NCI-H1092 treated with DMSO at 0.1 percent for 48 hours (cell line): ENCODE data around the gene SOX5.
"Not testable (repeated sequence)": the region's sequence is repeated elsewhere in the genome, so short reads cannot be mapped to it uniquely, and the experiment has no call there.

Experiments used
- DNase-seq: peaks from one replicate; lab custom pipeline; 2025; lab: John Stamatoyannopoulos, UW

SOX5 gene

DNA sequence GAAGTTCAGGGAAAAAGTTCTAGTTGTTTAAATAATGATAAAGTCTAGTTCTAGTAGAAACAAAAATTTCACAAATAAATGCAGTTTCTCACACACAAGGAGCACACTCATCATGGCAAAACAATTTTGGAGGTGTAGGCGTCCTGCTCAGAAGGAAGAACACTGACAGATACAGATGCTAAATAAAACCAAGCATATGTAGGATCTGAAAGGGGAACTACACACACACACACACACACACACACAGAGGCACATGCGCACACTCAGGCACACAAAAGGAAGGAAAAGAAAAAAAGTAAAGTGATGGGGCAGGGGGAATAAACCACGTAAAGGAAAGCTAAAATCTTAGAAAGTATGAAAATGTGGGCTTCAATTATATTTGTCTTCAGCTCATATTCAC is 117.7 kb downstream of the SOX5 start:
- DNase-seq, result no peak

DNA sequence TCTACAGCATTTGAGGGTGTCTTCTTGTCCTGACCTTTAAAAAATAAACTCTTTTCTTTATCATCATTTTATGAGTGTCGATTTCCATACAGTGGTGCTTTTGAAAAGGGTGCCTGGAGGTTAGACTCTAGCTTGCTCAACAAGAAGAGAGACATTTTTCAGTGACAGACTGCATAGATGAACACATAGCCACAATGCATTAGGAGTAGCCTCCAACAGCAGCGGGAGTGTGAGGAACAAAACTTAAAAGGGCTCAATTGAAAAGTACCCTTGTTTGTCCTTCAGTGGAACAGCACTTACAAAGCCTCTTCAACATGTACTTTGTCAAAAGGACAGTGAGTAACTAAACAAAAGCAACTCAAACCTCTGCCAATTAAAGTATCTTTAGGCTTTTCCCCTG is 119.3 kb downstream of the SOX5 start:
- DNase-seq, result no peak

DNA sequence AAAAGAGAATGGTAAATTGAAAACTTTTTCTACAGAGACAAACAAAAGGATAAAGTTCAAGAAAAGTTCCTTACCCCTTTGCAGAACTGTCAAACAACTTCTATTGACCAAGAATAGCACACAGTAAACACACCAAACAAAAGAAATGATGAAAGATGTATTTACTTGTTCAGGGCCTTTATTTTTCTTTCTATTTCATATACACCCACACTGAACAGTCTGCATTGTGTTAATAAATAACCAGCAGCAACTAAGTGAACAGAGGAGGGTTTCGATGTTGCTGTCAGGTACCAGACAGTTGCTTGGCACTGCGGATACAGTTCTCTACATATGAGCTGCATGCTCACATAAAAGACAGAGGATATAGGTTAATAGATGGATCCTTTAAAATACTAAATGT is 122.1 kb downstream of the SOX5 start:
- no peak for DNase-seq

DNA sequence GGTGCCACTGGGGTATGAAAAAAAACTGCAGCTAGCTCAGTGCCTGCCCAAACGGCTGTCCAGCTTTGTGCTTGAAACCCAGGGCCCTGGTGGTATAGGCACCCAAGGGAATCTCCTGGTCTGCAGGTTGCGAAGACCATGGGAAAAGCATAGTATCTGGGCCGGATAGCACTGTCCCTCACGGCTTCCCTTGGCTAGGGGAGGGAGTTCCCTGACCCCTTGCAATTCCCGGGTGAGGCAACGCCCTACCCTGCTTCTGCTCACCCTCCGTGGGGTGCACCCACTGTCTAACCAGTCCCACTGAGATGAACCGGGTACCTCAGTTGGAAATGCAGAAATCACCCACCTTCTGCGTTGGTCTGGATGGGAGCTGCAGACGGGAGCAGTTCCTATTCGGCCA is 124.3 kb downstream of the SOX5 start:
- not testable (repeated sequence) for DNase-seq

DNA sequence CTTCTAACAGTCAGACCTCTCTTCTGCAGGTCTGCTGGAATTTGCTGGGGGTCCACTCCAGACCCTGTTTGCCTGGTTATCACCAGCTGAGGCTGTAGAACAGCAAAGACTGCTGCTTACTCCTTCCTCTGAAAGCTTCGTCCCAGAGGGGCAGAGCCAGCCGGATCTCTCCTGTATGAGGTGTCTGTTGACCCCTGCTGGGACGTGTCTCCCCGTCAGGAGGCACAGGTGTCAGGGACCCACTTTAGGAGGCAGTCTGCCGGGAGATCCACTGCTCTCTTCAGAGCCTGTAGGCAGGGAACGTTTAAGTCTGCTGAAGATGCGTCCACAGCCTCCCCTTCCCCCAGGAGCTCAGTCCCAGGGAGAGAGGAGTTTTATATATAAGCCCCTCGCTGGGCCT is 125.1 kb downstream of the SOX5 start:
- DNase-seq, result no peak

DNA sequence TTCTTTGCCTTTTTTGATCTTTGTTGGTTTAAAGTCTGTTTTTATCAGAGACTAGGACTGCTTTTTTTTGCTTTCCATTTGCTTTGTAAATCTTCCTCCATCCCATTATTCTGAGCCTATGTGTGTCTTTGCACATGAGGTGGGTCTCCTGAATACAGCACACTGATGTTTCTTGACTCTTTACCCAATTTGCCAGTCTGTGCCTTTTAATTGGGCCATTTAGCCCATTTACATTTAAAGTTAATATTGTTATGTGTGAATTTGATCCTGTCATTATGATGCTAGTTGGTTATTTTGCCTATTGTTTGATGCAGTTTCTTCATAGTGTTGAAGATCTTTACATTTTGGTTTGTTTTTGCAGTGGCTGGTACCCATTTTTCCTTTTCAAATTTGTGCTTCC is 126.6 kb downstream of the SOX5 start:
- not testable (repeated sequence) for DNase-seq

DNA sequence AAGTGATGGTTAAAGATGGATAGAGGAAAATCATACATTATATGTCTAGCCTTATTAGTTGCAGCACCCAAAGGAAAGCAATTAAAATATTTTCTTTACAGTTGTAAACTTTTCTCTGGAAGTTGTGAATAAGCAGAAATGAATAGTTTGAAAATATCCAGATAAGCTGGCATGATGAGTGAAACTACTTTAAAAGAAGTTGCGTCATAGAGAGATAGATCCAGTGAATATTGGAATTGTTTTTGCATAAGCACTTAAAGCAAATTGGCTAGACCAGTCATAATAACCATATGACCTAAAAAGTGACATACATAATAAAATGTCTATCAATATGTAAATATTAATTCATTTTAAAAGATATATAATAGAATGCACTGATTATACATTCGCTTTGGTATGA is 132.1 kb downstream of the SOX5 start:
- DNase-seq, result no peak

DNA sequence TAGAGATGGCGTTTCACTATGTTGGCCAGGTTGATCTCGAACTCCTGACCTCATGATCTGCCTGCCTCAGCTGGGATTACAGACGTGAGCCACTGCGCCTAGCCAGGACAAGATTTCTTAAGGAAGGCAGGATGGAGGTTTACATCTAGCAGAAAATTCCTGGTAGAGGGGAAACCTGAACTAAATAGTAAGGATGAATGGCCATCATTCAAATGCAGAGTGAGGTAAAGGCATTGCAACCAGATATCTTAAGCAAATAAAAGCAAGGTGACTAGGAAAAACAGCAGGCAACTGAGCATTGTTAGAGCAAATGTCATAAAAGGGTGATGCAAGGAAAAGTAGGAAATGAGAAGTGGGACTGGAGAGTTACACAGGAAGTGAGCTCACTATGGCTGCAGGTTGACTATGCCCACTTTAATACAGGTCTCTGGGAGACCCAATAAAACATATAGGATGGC is 133.0 kb downstream of the SOX5 start:
- DNase-seq, result no peak

DNA sequence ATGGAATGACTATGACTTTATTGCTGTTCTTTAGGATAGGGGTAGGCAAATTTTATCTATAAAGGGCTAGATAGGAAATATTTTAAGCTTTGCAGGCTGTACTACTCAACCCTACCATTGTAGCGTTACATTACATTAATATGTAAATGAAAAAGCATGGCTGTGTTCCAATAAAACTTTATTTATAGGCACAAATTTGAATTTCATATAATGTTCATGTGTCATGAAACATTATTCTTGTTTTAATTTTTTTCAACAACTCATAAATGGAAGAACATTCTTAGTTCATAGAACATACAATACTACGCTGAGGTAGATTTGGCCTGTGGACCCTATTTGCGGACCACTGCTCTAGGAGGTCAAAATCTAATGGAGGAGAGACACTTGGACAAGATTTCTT is 133.7 kb downstream of the SOX5 start:
- DNase-seq, result no peak

DNA sequence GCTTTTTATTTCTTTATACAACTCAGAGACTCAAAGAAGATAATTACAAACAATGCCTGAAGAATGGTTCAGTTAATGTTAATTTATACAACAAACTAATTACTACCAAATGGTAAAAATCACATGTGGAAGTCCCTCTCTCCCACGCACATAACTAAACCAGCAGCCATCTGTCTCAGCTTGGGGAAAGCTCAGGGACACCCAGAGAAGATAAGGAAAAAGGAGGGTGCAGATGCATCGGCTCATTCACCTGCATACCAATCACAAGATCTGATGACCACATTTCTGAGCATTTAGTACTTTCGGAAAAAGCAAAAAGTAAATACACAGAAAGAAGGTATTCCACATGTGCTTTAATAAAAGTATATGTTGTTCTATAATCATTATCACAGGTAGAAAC is 136.3 kb downstream of the SOX5 start:
- no peak for DNase-seq

DNA sequence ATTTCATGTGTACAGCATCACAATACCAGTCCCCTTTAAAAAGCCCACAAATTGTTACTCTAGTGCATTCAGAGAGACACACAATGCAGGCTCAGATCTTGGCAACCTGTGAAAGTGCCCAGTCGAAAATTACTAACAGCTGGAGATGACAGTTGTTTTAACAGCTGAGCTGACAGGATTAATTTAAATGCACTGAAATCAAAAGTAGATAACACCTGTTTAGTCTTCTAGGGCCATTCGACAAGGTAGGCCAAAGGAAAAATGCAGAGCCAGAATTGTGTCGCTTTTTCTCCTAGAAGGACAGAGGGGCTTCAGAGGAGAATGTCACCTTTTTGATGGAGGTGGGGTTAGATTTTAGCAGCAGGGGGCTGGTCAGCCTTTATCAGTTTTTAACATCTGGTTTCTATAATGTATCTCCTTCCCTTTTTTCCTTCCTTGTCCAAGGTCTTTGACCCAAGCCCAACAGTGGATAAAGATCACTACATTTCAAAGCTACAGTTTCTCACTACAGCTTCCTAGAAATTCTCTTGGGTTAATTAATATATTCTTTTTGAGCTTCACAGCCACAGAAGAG is 139.1 kb downstream of the SOX5 start:
- peak; percentile 71 for DNase-seq

DNA sequence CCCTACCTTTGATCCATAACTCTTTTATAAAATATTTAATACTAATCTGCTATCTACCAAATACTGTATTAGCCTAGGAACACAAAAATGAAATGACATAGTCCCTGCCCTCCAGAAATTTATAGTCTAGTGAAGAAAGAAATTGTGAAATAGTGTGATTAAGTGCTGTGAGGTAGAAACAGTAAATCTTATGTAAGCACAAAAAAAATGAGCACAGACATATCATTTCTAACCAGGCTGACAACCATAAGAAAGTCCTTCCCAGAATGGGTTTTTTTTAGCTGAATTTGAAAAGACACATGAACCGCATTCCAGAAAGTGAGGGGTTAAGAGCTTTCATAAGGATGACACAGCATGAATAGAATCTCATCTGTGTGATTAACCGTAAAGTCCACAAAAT is 145.9 kb downstream of the SOX5 start:
- no peak for DNase-seq

DNA sequence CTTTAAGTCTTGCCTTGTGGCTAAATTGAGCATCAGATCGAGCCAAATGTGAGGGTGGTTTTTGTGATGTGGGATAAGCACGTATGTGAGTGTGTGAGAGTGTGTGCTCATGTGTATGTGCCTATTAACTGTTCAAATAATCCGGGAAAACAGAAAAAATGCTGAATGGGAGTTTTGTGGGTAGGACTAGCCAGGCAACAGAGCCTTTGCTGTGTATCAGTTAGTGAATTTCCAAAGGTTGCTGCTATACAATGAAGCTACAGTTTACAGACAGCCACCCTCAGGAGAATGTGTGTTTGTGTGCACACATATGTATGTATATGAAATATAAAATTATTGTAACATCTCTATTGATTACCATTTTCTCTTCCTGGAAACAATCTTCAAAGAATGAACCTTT is 154.0 kb downstream of the SOX5 start:
- no peak for DNase-seq

DNA sequence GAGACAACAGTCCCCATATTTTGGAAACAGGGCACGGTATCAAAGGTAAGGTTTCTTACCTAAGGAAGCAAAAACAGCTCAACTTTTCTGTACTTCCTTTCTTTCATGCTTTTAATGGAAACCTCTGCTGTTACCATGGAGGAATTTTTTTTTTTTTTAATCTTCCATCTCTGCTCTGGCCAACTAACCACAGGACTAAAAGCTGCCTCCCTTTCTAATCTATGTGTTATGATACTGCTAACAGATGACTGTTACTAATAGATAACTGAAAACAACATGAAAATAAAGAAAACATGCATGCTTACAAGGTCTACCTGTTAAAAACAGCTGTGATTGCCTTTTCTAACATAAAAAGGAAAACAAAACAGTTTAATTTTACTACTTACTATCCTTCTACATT is 168.4 kb downstream of the SOX5 start:
- DNase-seq, result no peak

DNA sequence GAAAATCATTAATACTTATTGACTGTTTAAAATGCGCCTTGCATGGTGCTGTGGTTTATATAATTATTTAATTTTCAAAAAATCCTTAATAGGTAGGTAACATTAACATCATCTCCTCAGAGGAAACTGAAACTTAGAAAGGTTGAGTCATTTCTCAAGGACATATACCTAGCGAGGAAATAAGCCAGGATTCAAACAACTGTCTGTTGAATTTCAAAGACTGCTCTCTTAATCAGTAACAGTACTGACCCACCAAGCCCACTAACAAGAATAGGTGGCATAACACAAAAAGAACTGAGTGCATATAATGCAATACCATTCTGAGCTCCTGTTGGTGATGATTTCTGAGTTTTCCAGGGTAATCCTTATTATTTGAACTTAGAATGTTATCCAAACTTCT is 174.3 kb downstream of the SOX5 start:
- DNase-seq, result no peak

DNA sequence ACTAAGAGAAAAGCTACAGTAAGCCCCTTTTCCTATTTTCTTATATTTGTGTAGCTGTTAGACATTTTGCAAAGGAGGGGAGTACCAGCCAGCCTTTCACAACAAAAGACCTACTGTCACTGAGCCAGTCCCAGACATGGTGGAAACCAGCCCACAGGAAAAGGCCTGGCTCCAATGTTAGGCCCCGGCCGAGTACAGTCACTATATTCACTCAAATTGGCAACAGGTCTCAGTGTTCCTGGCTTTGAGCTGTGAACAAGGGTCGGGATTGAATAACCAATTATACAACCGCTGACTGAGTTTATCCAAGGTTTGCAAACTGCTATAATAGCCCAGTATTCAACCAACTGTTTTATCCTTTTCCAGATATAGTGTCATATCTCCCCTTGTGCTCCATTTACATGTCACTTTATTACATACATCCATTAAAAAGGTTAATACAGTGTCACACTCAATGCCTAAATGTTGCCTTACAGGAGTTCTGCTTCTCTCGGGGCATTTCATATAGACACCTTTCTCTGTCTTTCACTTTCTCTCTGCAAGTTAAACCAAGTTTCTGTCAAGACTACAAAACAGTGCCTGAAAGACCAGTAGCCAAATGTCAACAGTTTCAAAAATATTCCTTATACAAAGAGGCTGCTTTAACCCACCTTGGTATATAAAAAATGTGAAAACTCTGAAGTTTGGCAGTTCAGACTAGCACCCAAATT is 178.1 kb downstream of the SOX5 start:
- DNase-seq, result no peak

DNA sequence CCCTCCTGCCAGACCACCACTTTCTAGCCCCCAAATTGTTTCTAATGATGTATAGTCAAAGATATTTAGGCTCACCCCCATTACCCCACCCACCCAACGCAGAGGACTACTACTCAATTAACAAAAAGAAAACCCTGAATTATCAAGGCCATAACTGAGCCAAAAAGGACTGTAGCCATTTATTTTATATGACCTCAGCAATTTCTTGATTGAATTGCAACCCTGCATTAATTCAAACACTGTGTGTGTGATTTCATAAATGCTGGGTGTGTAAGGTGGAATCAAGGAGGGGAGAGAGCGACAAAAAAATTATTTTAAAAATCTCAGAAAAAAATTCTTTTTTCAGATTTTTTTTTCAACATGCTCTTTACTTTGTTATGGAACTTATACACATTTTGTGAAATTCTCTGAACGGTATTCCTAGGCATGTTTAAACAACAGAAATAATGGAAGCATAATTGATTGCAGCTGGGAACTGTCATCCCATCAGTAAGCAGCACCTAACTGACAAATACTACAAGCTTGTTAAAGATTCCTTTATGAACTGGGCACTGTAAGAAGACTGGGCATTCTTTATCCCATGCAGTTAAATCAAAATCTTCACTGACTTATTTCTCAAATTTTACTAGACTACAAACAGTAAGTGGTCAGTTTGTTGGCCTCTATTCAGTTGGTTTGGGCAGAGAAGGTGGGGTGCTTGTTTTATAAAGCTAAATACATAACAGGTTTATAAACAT is 179.1 kb downstream of the SOX5 start:
- DNase-seq, result no peak

DNA sequence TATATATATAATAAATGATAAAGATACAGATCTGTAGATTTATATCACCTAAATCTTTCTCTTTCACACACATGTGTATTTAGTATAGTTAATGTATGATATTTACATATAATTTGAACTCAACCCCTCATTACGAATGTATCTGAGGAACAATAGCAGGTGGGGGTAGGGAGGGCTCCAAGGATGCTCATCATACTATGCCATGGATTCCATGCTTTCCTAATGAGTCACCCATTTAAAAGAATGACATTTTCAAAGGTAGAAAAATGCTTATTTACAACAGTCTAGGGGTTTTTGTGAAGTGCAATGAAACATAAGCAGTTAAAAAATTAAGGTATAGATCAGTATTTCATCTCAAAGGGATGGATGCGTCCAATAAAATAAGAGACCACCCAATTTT is 181.6 kb downstream of the SOX5 start:
- no peak for DNase-seq

DNA sequence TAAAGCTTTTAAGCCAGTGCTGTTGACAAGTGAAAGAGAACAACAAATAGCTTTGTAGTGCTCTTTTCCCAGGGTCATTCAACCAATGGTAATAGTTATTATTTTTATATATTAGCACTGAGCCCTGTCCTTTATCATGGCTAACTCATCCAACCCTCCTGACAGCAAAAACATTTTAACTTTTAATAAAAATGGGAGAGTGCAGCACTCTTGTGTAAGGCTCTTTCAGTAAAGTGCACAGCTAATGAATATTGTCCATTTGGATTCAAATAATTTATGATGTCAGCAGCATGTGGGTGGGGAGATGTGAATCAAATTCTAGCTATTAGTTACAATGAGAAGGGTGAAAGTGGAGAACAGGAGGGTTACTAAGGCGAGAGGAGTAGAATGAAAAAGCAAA is 185.7 kb downstream of the SOX5 start:
- DNase-seq, result no peak

DNA sequence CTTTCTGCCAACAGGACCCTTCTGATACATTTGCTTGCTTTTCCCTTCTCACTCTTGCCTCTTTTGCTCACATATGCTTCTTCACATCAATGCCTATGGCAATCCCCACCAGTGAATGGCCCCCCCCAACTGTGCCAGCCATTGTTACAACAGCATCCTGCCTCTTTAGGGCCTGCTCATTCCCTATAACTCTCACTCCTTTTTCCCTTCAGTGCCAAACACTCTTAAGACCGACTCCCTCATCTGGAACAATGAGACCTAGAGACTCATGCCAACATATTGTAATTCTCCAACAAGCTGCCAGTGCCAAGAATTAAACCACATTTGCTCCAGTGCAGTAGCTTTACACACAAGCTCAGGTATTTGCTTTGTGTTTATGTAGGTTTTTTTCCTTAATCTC is 189.0 kb downstream of the SOX5 start:
- DNase-seq, result peak; percentile 91

DNA sequence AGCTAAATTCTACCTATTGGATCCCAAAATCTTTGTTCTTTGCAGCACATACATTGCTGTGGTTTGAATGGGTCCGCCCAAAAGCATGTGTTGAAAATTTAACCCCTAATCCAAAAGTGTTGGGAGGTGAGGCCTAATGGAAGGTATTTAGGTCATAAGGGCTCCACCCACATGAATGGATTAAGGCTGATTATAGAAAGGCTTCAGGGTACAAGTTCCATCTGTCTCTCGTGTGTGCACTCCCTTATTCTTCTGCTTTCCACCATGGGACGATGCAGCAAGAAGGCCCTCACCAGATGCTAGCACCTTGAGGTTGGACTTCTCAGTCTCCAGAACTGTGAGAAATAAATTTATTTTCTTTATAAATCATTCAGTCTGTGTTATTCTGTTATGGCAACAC is 190.9 kb downstream of the SOX5 start:
- no peak for DNase-seq

DNA sequence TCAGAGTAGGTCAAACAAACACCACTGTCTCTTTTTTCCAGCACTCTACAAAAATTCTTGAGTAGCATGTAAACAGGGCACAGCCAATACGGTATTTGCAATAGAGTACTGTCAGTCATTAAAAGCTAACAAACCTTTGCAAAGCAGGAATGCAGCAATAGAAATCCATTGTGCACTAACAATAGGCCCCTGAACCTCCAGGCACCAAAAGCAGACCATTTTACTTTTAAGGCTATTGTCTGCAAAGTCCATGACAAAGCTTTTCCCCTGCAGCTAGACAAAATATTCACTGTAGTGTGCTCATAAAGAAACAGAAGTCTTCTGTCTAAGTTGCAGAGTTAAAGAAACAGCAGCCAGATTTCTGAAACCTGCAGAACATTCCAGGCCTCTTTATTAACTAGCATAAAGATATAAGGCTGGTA is 191.9 kb downstream of the SOX5 start:
- DNase-seq, result peak; percentile 25

DNA sequence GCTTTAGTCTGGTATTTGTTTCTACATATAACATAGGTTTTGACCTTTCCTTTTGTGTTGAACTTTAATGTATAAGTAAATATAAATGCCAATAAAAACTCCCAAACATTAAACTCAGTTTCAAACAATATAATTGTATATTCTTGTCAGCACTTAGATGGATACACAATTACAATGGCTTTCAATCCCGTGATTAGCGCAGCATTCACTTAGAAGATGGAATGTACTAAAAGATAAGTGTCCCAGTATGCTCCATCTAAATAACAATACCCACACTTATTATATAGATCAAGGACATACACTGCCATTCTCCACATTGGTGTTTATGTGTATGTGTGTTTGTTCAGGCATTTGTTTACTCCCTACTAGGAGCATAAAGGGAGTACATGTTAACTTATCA is 193.1 kb downstream of the SOX5 start:
- peak; percentile 11 for DNase-seq
